ENCODE results near the gene COMP. TPM values are rescaled to one million over a fixed set of nuclear protein-coding genes. Genes with fewer than 3 reads are reported as not detected.

The COMP gene
- total RNA-seq, 1 experiment from 2014 or later = not detected

Other genes with a start within 250 kb of the COMP start
- 261 TPM for gene FKBP8, start 247.7 kb downstream of the COMP start, total RNA-seq (2021; ENCODE audit: unreplicated experiment)
- 139 TPM for gene KXD1, start 233.4 kb downstream of the COMP start, total RNA-seq (2021; ENCODE audit: unreplicated experiment)
- gene UBA52, start 219.4 kb downstream of the COMP start, total RNA-seq (2021; ENCODE audit: unreplicated experiment) = 1,743 TPM
- gene REX1BD, start 202.5 kb downstream of the COMP start, total RNA-seq (2021; ENCODE audit: unreplicated experiment) = 97.1 TPM
- gene CRLF1, start 184.5 kb downstream of the COMP start, total RNA-seq (2021; ENCODE audit: unreplicated experiment) = 43.0 TPM
- gene TMEM59L, start 178.4 kb downstream of the COMP start, total RNA-seq (2021; ENCODE audit: unreplicated experiment) = 14.3 TPM
- 17.1 TPM for gene KLHL26, start 154.3 kb downstream of the COMP start, total RNA-seq (2021; ENCODE audit: unreplicated experiment)
- 14.9 TPM for gene CRTC1, start 107.6 kb downstream of the COMP start, total RNA-seq (2021; ENCODE audit: unreplicated experiment)
- 78.5 TPM for gene UPF1, start 40.7 kb upstream of the COMP start, total RNA-seq (2021; ENCODE audit: unreplicated experiment)
- 0.96 TPM for gene CERS1, start 104.9 kb upstream of the COMP start, total RNA-seq (2021; ENCODE audit: unreplicated experiment)
- gene COPE, start 128.1 kb upstream of the COMP start, total RNA-seq (2021; ENCODE audit: unreplicated experiment) = 263 TPM
- gene DDX49, start 128.4 kb upstream of the COMP start, total RNA-seq (2021; ENCODE audit: unreplicated experiment) = 51.9 TPM
- gene HOMER3, start 149.9 kb upstream of the COMP start, total RNA-seq (2021; ENCODE audit: unreplicated experiment) = 45.2 TPM
- gene SUGP2, start 242.2 kb upstream of the COMP start, total RNA-seq (2021; ENCODE audit: unreplicated experiment) = 82.4 TPM
- 34.7 TPM for gene ARMC6, start 242.3 kb upstream of the COMP start, total RNA-seq (2021; ENCODE audit: unreplicated experiment)

Data from HCT116 (cell line).